Caco-2 (cell line): ENCODE results near the gene TRMT61A. TPM values are rescaled to one million over a fixed set of nuclear protein-coding genes. Genes with fewer than 3 reads are reported as not detected.

Experiments
- BruUV-seq: library from RNA; stranded (reverse); fragments of 400-500 nt; replicated peaks from 2 replicates; lab custom pipeline; 2021; lab: Mats Ljungman, UMichigan
- CTCF ChIA-PET: fragments of 300-600 bp; sonication (Branson Sonifier 250); formaldehyde crosslinking; loops from one replicate; lab custom pipeline; 2022; ENCODE audit warnings: antibody characterized with exemption; lab: Charles Lee
- POLR2A ChIA-PET: fragments of 300-600 bp; sonication (Branson Sonifier 250); formaldehyde crosslinking; loops from one replicate; lab custom pipeline; 2022; ENCODE audit warnings: antibody characterized with exemption; lab: Charles Lee
- DNase-seq, 2 experiments: peaks; one replicate each; pipeline versions ENCODE4 v3.0.0 to v3.0.0-alpha.2; 2020 to 2022
- H3K27me3 ChIP-seq: replicated peaks from 2 replicates; pipeline ENCODE4 v1.6.0; 2011; ENCODE audit warnings: low read length; ENCODE audit not compliant: control insufficient read depth, insufficient read depth
- H3K36me3 ChIP-seq: 2 replicates; pipeline ENCODE4 v1.5.1; 2011; ENCODE audit warnings: low read length; ENCODE audit not compliant: control insufficient read depth, insufficient read depth
- H3K4me1 ChIP-seq: fragments of 250-450 bp; sonication (Bioruptor Pico); 2 replicates; pipeline ENCODE4 v1.5.1; 2020; ENCODE audit warnings: mild to moderate bottlenecking
- H3K4me3 ChIP-seq: 2 replicates; pipeline ENCODE4 v1.5.1; 2011; ENCODE audit warnings: low read depth, mild to moderate bottlenecking, control low read depth, low read length
- H3K9me3 ChIP-seq: fragments of 250-450 bp; sonication (Bioruptor Pico); 2 replicates; pipeline ENCODE4 v1.5.1; 2020; ENCODE audit warnings: mild to moderate bottlenecking, moderate library complexity
- H3K27ac Mint-ChIP-seq: one replicate; pipeline ENCODE4 v1.8.0; 2022; ENCODE audit warnings: mixed read lengths; ENCODE audit not compliant: unreplicated experiment
- H3K27me3 Mint-ChIP-seq: one replicate; pipeline ENCODE4 v1.8.0; 2022; ENCODE audit warnings: mixed read lengths; ENCODE audit not compliant: insufficient read depth, unreplicated experiment
- H3K36me3 Mint-ChIP-seq: one replicate; pipeline ENCODE4 v1.8.0; 2022; ENCODE audit warnings: mild to moderate bottlenecking, mixed read lengths; ENCODE audit not compliant: insufficient read depth, unreplicated experiment
- H3K4me1 Mint-ChIP-seq: one replicate; pipeline ENCODE4 v1.8.0; 2022; ENCODE audit warnings: low read depth, mixed read lengths; ENCODE audit not compliant: unreplicated experiment
- H3K4me3 Mint-ChIP-seq: one replicate; pipeline ENCODE4 v1.8.0; 2022; ENCODE audit warnings: mild to moderate bottlenecking, moderate library complexity, mixed read lengths; ENCODE audit not compliant: unreplicated experiment
- H3K9me3 Mint-ChIP-seq: one replicate; pipeline ENCODE4 v1.8.0; 2022; ENCODE audit warnings: mixed read lengths; ENCODE audit not compliant: unreplicated experiment
- CTCF ChIP-seq, 2 experiments: fragments of 200-600 bp in 1 of 2; IDR thresholded peaks; 1 replicate in 1 of 2; 2 replicates in 1 of 2; pipeline versions ENCODE4 v1.5.1 to v1.8.0; 2011 to 2022; ENCODE audit warnings: antibody characterized with exemption in 1 of 2, control low read depth in 1 of 2, inconsistent platforms in 1 of 2, low read depth in 1 of 2, low read length in 1 of 2, mild to moderate bottlenecking in 1 of 2, moderate library complexity in 1 of 2; ENCODE audit not compliant: insufficient read depth in 1 of 2, severe bottlenecking in 1 of 2, unreplicated experiment in 1 of 2
- intact Hi-C: fragments of 100-400 bp; cut with micrococcal nuclease; formaldehyde crosslinking; loops from one replicate; pipeline ENCODE4 v1.10.0; 2022; ENCODE audit not compliant: unreplicated experiment
- total RNA-seq: library from RNA; stranded (reverse); gene quantifications from 2 replicates; pipeline ENCODE4 v1.2.3, GENCODE V29; 2022

The TRMT61A gene
- total RNA-seq, 1 experiment from 2014 or later, result 22.3 TPM

- DNase-seq, result no peak
- Histone ChIP-seq H3K36me3 (no peaks in the 10 kb centered on the region), H3K4me1 (no peaks in the 10 kb centered on the region), H3K9me3 (no peaks in the 10 kb centered on the region), H3K4me3 (no peak overlapping the region), H3K27me3 (no peaks in the 10 kb centered on the region)
- Mint-ChIP-seq H3K36me3 (peaks cover 9% of the 10 kb centered on the region), H3K27ac (no peak overlapping the region), H3K4me1 (no peaks in the 10 kb centered on the region), H3K27me3 (no peaks in the 10 kb centered on the region), H3K4me3 (no peak overlapping the region), H3K9me3 (no peaks in the 10 kb centered on the region)
- POLR2A ChIA-PET, result interaction anchor here (0.6 kb wide), 1 partner anchor 9 kb away, joined by 3 read pairs; no protein-coding TSS in a partner anchor
- no TSS peak for BruUV-seq
- CTCF ChIA-PET, result interaction anchor here (0.9 kb wide), 1 partner anchor 34 kb away, joined by 3 read pairs; no protein-coding TSS in a partner anchor
- TF ChIP-seq CTCF (IDR thresholded peaks at IDR 0.05; ENCODE audit: insufficient read depth in 1 of 2, low read depth in 1 of 2, low read length in 1 of 2, severe bottlenecking in 1 of 2, unreplicated experiment in 1 of 2), result no peak
- intact Hi-C loops, result no loop called here
Measured at GRCh38 chr14:103552011-103552845, 23.2 kb downstream of the TRMT61A start.

GRCh38 chr14:103552846-103553210, 23.8 kb downstream of the TRMT61A start:
- no peaks in the 10 kb centered on the region for H3K27me3 Mint-ChIP-seq
- H3K4me3 Mint-ChIP-seq, result no peak overlapping the region
- H3K27ac Mint-ChIP-seq, result no peak overlapping the region
- DNase-seq, result no peak
- BruUV-seq, result no TSS peak
- no peaks in the 10 kb centered on the region for H3K36me3 ChIP-seq
- no peaks in the 10 kb centered on the region for H3K9me3 Mint-ChIP-seq
- no peaks in the 10 kb centered on the region for H3K4me1 ChIP-seq
- H3K4me1 Mint-ChIP-seq, result no peaks in the 10 kb centered on the region
- H3K9me3 ChIP-seq, result no peaks in the 10 kb centered on the region
- ChIA-PET POLR2A (no interaction called here), CTCF (no interaction called here)
- H3K4me3 ChIP-seq, result no peak overlapping the region
- intact Hi-C loops, result no loop called here
- no peaks in the 10 kb centered on the region for H3K27me3 ChIP-seq
- peaks cover 15% of the 10 kb centered on the region for H3K36me3 Mint-ChIP-seq
- TF ChIP-seq CTCF (IDR thresholded peaks at IDR 0.05; ENCODE audit: insufficient read depth in 1 of 2, low read depth in 1 of 2, low read length in 1 of 2, severe bottlenecking in 1 of 2, unreplicated experiment in 1 of 2), result no peak

- intact Hi-C loops, result no loop called here
- Mint-ChIP-seq H3K27ac (no peak overlapping the region), H3K27me3 (no peaks in the 10 kb centered on the region), H3K9me3 (no peaks in the 10 kb centered on the region), H3K36me3 (peaks cover 37% of the 10 kb centered on the region), H3K4me1 (no peaks in the 10 kb centered on the region), H3K4me3 (no peak overlapping the region)
- no TSS peak for BruUV-seq
- Histone ChIP-seq H3K4me3 (no peak overlapping the region), H3K27me3 (no peaks in the 10 kb centered on the region), H3K4me1 (no peaks in the 10 kb centered on the region; the same call in 1 of the 2 replicates), H3K9me3 (no peaks in the 10 kb centered on the region), H3K36me3 (0 out of 2 replicates have a peak, but pooled peaks cover 2% of the 10 kb centered on the region)
- TF ChIP-seq CTCF (IDR thresholded peaks at IDR 0.05; ENCODE audit: insufficient read depth in 1 of 2, low read depth in 1 of 2, low read length in 1 of 2, severe bottlenecking in 1 of 2, unreplicated experiment in 1 of 2), result no peak
- CTCF ChIA-PET, result no interaction called here
- DNase-seq, result no peak
- POLR2A ChIA-PET, result no interaction called here
Measured at GRCh38 chr14:103555559-103556337, 26.8 kb downstream of the TRMT61A start.
